Right lobe of liver (tissue), 4 donors: ENCODE measurements around the gene ZEB1.

Source experiments
- CTCF ChIP-seq, 4 donors: fragments of 200-600 bp in 3 of 4; fragments of 450-650 bp in 1 of 4; IDR thresholded peaks; one replicate each; pipeline versions ENCODE4 v1.5.1 to v1.8.0; 2016 to 2022; ENCODE audit warnings: antibody characterized with exemption in 4 of 4, mild to moderate bottlenecking in 2 of 4
- POLR2A ChIP-seq: fragments of 450-650 bp; IDR thresholded peaks from one replicate; pipeline ENCODE4 v1.6.1; 2017; ENCODE audit warnings: antibody characterized with exemption, mild to moderate bottlenecking
- donor health status: DM: no; HTN: no; CAD: no.
- donor health status: DM: no; HTN: no; CAD: no.
- donor health status: DM: no; HTN: yes; CAD: no.

DNA sequence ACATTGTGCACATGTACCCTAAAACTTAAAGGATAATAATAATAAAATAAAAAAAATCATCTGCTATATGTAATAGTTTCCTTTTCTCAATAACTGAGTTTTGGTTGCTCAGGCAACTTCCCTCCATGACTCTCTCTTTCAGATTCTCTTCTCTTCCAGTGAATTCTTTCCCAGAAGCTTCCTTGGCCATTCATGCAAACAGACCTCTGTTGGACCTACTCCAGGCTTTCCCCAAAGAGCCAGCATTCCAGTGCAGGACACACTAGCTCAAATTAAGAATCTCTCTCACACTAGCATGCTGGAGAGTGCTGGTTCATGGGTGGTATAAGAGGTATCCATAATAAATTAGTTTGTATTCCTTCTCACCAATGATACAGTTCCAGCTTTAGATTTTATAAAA is 31.0 kb upstream of the ZEB1 start:
- TF ChIP-seq CTCF (IDR thresholded peaks at IDR 0.05): no peak
- no peak for TF ChIP-seq POLR2A
